Measurements from ENCODE around the gene TH.
"Not testable (repeated sequence)": the region's sequence is repeated elsewhere in the genome, so short reads cannot be mapped to it uniquely, and the experiment has no call there.

DNA sequence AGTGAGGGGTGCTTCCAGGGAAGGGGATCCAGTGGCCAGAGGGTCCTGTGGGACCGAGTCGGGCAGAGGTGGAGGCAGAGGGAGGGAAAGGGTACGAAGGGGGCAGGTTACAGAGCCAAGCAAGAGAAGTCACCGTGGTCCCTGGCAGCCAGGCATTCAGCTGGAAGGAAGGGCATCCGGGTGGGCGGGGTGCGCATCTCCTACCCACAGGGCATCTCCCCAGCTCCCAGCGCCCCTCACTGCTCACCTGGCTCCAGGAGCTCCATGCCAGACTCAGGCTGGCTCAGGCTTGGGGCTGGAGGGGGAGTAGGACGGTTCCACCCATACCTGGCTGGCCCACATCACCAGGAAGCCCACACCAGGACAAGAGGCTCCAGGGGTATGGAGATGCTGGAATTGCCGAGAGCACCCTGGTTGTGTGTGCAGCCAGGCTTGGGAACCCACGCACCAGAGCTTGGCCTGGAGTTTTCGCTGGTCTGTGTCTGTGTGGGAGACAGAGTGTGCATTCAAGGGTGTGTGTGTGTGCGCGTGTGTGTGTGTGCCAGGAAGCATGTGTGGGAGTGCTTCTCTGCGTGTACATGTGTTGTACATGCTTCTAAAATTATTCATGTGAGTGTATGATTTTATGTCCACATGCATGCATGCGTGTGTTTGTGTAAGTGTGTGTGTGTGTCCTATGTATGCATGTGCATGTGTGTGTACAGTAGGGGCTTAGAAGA, 6.6 kb upstream of the TH start:
- TF ChIP-seq, protein P1, sequence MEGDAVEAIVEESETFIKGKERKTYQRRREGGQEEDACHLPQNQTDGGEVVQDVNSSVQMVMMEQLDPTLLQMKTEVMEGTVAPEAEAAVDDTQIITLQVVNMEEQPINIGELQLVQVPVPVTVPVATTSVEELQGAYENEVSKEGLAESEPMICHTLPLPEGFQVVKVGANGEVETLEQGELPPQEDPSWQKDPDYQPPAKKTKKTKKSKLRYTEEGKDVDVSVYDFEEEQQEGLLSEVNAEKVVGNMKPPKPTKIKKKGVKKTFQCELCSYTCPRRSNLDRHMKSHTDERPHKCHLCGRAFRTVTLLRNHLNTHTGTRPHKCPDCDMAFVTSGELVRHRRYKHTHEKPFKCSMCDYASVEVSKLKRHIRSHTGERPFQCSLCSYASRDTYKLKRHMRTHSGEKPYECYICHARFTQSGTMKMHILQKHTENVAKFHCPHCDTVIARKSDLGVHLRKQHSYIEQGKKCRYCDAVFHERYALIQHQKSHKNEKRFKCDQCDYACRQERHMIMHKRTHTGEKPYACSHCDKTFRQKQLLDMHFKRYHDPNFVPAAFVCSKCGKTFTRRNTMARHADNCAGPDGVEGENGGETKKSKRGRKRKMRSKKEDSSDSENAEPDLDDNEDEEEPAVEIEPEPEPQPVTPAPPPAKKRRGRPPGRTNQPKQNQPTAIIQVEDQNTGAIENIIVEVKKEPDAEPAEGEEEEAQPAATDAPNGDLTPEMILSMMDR (IDR thresholded peaks at IDR 0.05) = not testable (repeated sequence)
- TF ChIP-seq EZH2 (IDR thresholded peaks at IDR 0.05; ENCODE audit: borderline replicate concordance, insufficient read depth, low read depth, low read length, poor library complexity, severe bottlenecking) = not testable (repeated sequence)
